HEK293 (cell line): Measurements from ENCODE around the gene DBF4B.

Source experiments
- CTCF ChIA-PET: fragments of 350-600 bp; formaldehyde crosslinking; extraction: SDS; loops from one replicate; lab custom pipeline; 2021; ENCODE audit warnings: antibody characterized with exemption; lab: Yijun Ruan, JAX
- POLR2A ChIA-PET: fragments of 300-600 bp; formaldehyde crosslinking; extraction: SDS; loops from one replicate; lab custom pipeline; 2020; ENCODE audit warnings: antibody characterized with exemption, inconsistent platforms; lab: Yijun Ruan, JAX
- H3K27ac ChIP-seq: fragments of 200-500 bp; sonication (Bioruptor generic); 2 replicates; pipeline ENCODE4 v1.5.1; 2014; ENCODE audit warnings: low read depth, low read length, control low read depth, inconsistent platforms; ENCODE audit errors: extremely low read depth
- H3K36me3 ChIP-seq, 2 experiments: fragments of 200-500 bp in 1 of 2; sonication (Bioruptor generic) in 1 of 2; 1 replicate in 1 of 2; 2 replicates in 1 of 2; pipeline ENCODE4 v1.5.1; 2014 to 2017; ENCODE audit warnings: inconsistent platforms in 2 of 2, low read length in 2 of 2; ENCODE audit not compliant: control insufficient read depth in 2 of 2, insufficient read depth in 1 of 2
- H3K4me1 ChIP-seq: fragments of 200-500 bp; sonication (Bioruptor generic); 2 replicates; pipeline ENCODE4 v1.5.1; 2014; ENCODE audit warnings: mild to moderate bottlenecking, low read length, inconsistent platforms; ENCODE audit not compliant: control insufficient read depth, insufficient read depth
- H3K4me3 ChIP-seq: 2 replicates; pipeline ENCODE4 v1.5.1; 2011; ENCODE audit warnings: low read depth, mild to moderate bottlenecking, control low read depth, low read length, moderate library complexity
- H3K9me3 ChIP-seq: fragments of 200-500 bp; sonication (Bioruptor generic); 2 replicates; pipeline ENCODE4 v1.5.1; 2014; ENCODE audit warnings: low read depth, low read length, inconsistent platforms; ENCODE audit not compliant: control insufficient read depth, insufficient read depth
- HOXA7 ChIP-seq: sonication (generic); formaldehyde crosslinking; IDR thresholded peaks from 2 replicates; pipeline ENCODE4 v1.8.1; 2022; ENCODE audit warnings: missing genetic modification reagents, borderline replicate concordance
- MZF1 ChIP-seq: fragments of 450-650 bp; formaldehyde crosslinking; IDR thresholded peaks from 2 replicates; pipeline ENCODE4 v1.5.1; 2017; ENCODE audit warnings: missing biosample characterization, missing genetic modification characterization, borderline replicate concordance
- ZBTB11 ChIP-seq: fragments of 450-650 bp; formaldehyde crosslinking; conservative IDR thresholded peaks from 2 replicates; pipeline ENCODE4 v1.5.1; 2016; ENCODE audit warnings: low read depth, missing biosample characterization, missing genetic modification characterization
- ZNF132 ChIP-seq: fragments of 450-650 bp; formaldehyde crosslinking; IDR thresholded peaks from 2 replicates; pipeline ENCODE4 v1.5.1; 2017; ENCODE audit warnings: missing biosample characterization, missing genetic modification characterization, borderline replicate concordance
- ZNF146 ChIP-seq: fragments of 450-650 bp; formaldehyde crosslinking; IDR thresholded peaks from 2 replicates; pipeline ENCODE4 v1.5.1; 2016; ENCODE audit warnings: missing biosample characterization, missing genetic modification characterization
- ZNF169 ChIP-seq: fragments of 450-650 bp; formaldehyde crosslinking; IDR thresholded peaks from 2 replicates; pipeline ENCODE4 v1.5.1; 2016; ENCODE audit warnings: missing biosample characterization, missing genetic modification characterization
- ZNF23 ChIP-seq: fragments of 450-650 bp; formaldehyde crosslinking; IDR thresholded peaks from 2 replicates; pipeline ENCODE4 v1.5.1; 2016; ENCODE audit warnings: missing biosample characterization, missing genetic modification characterization, borderline replicate concordance
- ZNF350 ChIP-seq: fragments of 450-650 bp; formaldehyde crosslinking; IDR thresholded peaks from 2 replicates; pipeline ENCODE4 v1.5.0; 2017; ENCODE audit warnings: missing biosample characterization, mild to moderate bottlenecking, missing genetic modification characterization
- ZNF660 ChIP-seq: fragments of 450-650 bp; IDR thresholded peaks from 2 replicates; pipeline ENCODE4 v1.5.1; 2018; ENCODE audit warnings: missing biosample characterization, mild to moderate bottlenecking, missing genetic modification characterization
- ZNF664 ChIP-seq: fragments of 450-650 bp; formaldehyde crosslinking; IDR thresholded peaks from 2 replicates; pipeline ENCODE4 v1.5.1; 2016; ENCODE audit warnings: missing biosample characterization, missing genetic modification characterization
- ZNF670 ChIP-seq: fragments of 450-650 bp; formaldehyde crosslinking; IDR thresholded peaks from 2 replicates; pipeline ENCODE4 v1.5.1; 2016; ENCODE audit warnings: missing biosample characterization, missing genetic modification characterization, low read depth
- ZNF692 ChIP-seq: fragments of 450-650 bp; formaldehyde crosslinking; IDR thresholded peaks from 2 replicates; pipeline ENCODE4 v1.5.1; 2016; ENCODE audit warnings: missing biosample characterization, missing genetic modification characterization
- ZNF701 ChIP-seq: fragments of 450-650 bp; formaldehyde crosslinking; IDR thresholded peaks from 2 replicates; pipeline ENCODE4 v1.5.1; 2016; ENCODE audit warnings: missing biosample characterization, missing genetic modification characterization
- ZNF830 ChIP-seq: fragments of 450-650 bp; IDR thresholded peaks from 2 replicates; pipeline ENCODE4 v1.5.0; 2018; ENCODE audit warnings: missing biosample characterization, missing genetic modification characterization, low read depth, mild to moderate bottlenecking, moderate library complexity
- ZSCAN18 ChIP-seq: fragments of 450-650 bp; formaldehyde crosslinking; IDR thresholded peaks from 2 replicates; pipeline ENCODE4 v1.5.1; 2016; ENCODE audit warnings: missing biosample characterization, missing genetic modification characterization
- TF ChIP-seq, protein P1 (sequence below): fragments of 450-650 bp; formaldehyde crosslinking; IDR thresholded peaks from 2 replicates; pipeline ENCODE4 v1.5.1; 2017; ENCODE audit warnings: missing biosample characterization, missing genetic modification characterization
- TF ChIP-seq, protein P2 (sequence below): fragments of 450-650 bp; formaldehyde crosslinking; IDR thresholded peaks from 2 replicates; pipeline ENCODE4 v1.5.1; 2017; ENCODE audit warnings: missing biosample characterization, missing genetic modification characterization
- TF ChIP-seq, protein P3 (sequence below): fragments of 450-650 bp; formaldehyde crosslinking; IDR thresholded peaks from 2 replicates; pipeline ENCODE4 v1.5.1; 2016; ENCODE audit warnings: missing biosample characterization, missing genetic modification characterization
- TF ChIP-seq, protein P4 (sequence below): IDR thresholded peaks from 2 replicates; pipeline ENCODE4 v1.6.1; 2011; ENCODE audit warnings: mild to moderate bottlenecking, low read depth, low read length, borderline replicate concordance

The DBF4B gene

GRCh38 chr17:44719444-44719843 is 11.0 kb downstream of the DBF4B start:
- Histone ChIP-seq H3K4me1 (no peaks in the 10 kb centered on the region), H3K4me3 (no peak overlapping the region), H3K27ac (no peak overlapping the region), H3K36me3 (peaks cover 56 to 69% of the 10 kb centered on the region in 2 experiments), H3K9me3 (no peaks in the 10 kb centered on the region)
- POLR2A ChIA-PET, result interaction anchor here (1.2 kb wide), 1 partner anchor 11 kb away, joined by 4 read pairs; no protein-coding TSS in a partner anchor
- CTCF ChIA-PET, result no interaction called here
- TF ChIP-seq ZNF146 (tag by site-specific recombination) (peak; percentile 62; the same call in 1 of the 2 replicates), ZNF660 (no peak)

- CTCF ChIA-PET, result no interaction called here
- TF ChIP-seq ZNF692 (tag by site-specific recombination), result no peak
- TF ChIP-seq ZBTB11 (tag by site-specific recombination), result no peak
- TF ChIP-seq, protein P1, sequence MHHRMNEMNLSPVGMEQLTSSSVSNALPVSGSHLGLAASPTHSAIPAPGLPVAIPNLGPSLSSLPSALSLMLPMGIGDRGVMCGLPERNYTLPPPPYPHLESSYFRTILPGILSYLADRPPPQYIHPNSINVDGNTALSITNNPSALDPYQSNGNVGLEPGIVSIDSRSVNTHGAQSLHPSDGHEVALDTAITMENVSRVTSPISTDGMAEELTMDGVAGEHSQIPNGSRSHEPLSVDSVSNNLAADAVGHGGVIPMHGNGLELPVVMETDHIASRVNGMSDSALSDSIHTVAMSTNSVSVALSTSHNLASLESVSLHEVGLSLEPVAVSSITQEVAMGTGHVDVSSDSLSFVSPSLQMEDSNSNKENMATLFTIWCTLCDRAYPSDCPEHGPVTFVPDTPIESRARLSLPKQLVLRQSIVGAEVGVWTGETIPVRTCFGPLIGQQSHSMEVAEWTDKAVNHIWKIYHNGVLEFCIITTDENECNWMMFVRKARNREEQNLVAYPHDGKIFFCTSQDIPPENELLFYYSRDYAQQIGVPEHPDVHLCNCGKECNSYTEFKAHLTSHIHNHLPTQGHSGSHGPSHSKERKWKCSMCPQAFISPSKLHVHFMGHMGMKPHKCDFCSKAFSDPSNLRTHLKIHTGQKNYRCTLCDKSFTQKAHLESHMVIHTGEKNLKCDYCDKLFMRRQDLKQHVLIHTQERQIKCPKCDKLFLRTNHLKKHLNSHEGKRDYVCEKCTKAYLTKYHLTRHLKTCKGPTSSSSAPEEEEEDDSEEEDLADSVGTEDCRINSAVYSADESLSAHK (tag by site-specific recombination), result no peak
- TF ChIP-seq, protein P2, sequence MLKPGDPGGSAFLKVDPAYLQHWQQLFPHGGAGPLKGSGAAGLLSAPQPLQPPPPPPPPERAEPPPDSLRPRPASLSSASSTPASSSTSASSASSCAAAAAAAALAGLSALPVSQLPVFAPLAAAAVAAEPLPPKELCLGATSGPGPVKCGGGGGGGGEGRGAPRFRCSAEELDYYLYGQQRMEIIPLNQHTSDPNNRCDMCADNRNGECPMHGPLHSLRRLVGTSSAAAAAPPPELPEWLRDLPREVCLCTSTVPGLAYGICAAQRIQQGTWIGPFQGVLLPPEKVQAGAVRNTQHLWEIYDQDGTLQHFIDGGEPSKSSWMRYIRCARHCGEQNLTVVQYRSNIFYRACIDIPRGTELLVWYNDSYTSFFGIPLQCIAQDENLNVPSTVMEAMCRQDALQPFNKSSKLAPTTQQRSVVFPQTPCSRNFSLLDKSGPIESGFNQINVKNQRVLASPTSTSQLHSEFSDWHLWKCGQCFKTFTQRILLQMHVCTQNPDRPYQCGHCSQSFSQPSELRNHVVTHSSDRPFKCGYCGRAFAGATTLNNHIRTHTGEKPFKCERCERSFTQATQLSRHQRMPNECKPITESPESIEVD (tag by site-specific recombination), result no peak
- no peak for TF ChIP-seq ZNF169 (tag by site-specific recombination)
- no peak for TF ChIP-seq ZNF830 (tag by site-specific recombination)
- TF ChIP-seq ZNF132 (tag by site-specific recombination), result no peak
- TF ChIP-seq, protein P3, sequence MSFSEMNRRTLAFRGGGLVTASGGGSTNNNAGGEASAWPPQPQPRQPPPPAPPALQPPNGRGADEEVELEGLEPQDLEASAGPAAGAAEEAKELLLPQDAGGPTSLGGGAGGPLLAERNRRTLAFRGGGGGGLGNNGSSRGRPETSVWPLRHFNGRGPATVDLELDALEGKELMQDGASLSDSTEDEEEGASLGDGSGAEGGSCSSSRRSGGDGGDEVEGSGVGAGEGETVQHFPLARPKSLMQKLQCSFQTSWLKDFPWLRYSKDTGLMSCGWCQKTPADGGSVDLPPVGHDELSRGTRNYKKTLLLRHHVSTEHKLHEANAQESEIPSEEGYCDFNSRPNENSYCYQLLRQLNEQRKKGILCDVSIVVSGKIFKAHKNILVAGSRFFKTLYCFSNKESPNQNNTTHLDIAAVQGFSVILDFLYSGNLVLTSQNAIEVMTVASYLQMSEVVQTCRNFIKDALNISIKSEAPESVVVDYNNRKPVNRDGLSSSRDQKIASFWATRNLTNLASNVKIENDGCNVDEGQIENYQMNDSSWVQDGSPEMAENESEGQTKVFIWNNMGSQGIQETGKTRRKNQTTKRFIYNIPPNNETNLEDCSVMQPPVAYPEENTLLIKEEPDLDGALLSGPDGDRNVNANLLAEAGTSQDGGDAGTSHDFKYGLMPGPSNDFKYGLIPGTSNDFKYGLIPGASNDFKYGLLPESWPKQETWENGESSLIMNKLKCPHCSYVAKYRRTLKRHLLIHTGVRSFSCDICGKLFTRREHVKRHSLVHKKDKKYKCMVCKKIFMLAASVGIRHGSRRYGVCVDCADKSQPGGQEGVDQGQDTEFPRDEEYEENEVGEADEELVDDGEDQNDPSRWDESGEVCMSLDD, result no peak
- TF ChIP-seq ZNF701 (tag by site-specific recombination), result no peak
- no peak for TF ChIP-seq ZNF670 (tag by site-specific recombination)
- TF ChIP-seq MZF1 (tag by site-specific recombination), result no peak
- TF ChIP-seq, protein P4, sequence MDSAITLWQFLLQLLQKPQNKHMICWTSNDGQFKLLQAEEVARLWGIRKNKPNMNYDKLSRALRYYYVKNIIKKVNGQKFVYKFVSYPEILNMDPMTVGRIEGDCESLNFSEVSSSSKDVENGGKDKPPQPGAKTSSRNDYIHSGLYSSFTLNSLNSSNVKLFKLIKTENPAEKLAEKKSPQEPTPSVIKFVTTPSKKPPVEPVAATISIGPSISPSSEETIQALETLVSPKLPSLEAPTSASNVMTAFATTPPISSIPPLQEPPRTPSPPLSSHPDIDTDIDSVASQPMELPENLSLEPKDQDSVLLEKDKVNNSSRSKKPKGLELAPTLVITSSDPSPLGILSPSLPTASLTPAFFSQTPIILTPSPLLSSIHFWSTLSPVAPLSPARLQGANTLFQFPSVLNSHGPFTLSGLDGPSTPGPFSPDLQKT, result no peak
- TF ChIP-seq HOXA7 (CRISPR knock-in tag), result no peak
- no peak for TF ChIP-seq ZNF350 (tag by site-specific recombination)
- TF ChIP-seq ZNF23 (tag by site-specific recombination), result no peak
- TF ChIP-seq ZSCAN18 (tag by site-specific recombination), result no peak
- TF ChIP-seq ZNF664 (tag by site-specific recombination), result no peak
- POLR2A ChIA-PET, result interaction anchor here (0.6 to 1.0 kb wide), 2 partner anchors 14 to 37 kb away, joined by 3 read pairs; partner anchors contain the start of gene DBF4B
- no peak overlapping the region for H3K4me3 ChIP-seq
- H3K9me3 ChIP-seq, result no peaks in the 10 kb centered on the region
- H3K4me1 ChIP-seq, result no peaks in the 10 kb centered on the region
- H3K36me3 ChIP-seq, result peaks cover 64 to 73% of the 10 kb centered on the region in 2 experiments
- no peak overlapping the region for H3K27ac ChIP-seq
Observed at GRCh38 chr17:44722254-44722653, 13.8 kb downstream of the DBF4B start.
